Mucosa of stomach (tissue), 1 donor: ENCODE data around the gene CPSF6.

Source experiments
- H3K27me3 ChIP-seq: one replicate; pipeline ENCODE4 v1.7.0; 2013; ENCODE audit warnings: mild to moderate bottlenecking, low read length; ENCODE audit not compliant: control insufficient read depth, insufficient read depth
- H3K36me3 ChIP-seq: one replicate; pipeline ENCODE4 v1.7.0; 2013; ENCODE audit warnings: low read length; ENCODE audit not compliant: control insufficient read depth, insufficient read depth
- H3K4me1 ChIP-seq: one replicate; pipeline ENCODE4 v1.7.0; 2013; ENCODE audit warnings: mild to moderate bottlenecking, low read length; ENCODE audit not compliant: control insufficient read depth, insufficient read depth
- H3K4me3 ChIP-seq: one replicate; pipeline ENCODE4 v1.7.0; 2013; ENCODE audit warnings: low read length
- H3K9ac ChIP-seq: one replicate; pipeline ENCODE4 v1.7.0; 2013; ENCODE audit warnings: mild to moderate bottlenecking, low read length, moderate library complexity
- H3K9me3 ChIP-seq: one replicate; pipeline ENCODE4 v1.7.0; 2013; ENCODE audit warnings: mild to moderate bottlenecking, low read length, moderate library complexity; ENCODE audit not compliant: control insufficient read depth
- donor health status: Pancreatic carcinoma.

CPSF6 gene

GRCh38 chr12:69239922-69240630 is 707 bp downstream of the CPSF6 start:
- Histone ChIP-seq H3K4me1 (no peaks in the 10 kb centered on the region), H3K27me3 (no peaks in the 10 kb centered on the region), H3K9me3 (no peaks in the 10 kb centered on the region), H3K9ac (peak overlapping the region; percentile 91), H3K36me3 (no peaks in the 10 kb centered on the region), H3K4me3 (peak overlapping the region; percentile 90)

DNA sequence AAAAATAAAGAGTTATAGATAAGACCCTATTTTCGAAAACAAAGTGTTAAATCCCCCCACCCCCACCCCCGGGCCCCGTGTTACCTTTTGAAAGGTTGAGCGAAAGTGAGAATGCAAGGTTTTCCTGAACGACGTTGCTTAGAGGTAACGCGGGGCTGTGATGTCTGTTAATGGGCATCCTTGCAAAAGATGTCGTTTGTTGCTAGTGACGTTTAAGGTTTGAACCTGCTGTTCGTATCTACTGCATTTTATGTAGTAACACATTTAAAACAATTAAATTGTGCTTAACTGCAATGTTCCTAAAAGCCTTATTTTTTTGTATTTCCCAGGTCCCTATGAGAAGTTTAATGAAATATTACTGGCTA is 1.2 kb downstream of the CPSF6 start:
- no peaks in the 10 kb centered on the region for H3K4me1 ChIP-seq
- H3K36me3 ChIP-seq, result no peaks in the 10 kb centered on the region

DNA sequence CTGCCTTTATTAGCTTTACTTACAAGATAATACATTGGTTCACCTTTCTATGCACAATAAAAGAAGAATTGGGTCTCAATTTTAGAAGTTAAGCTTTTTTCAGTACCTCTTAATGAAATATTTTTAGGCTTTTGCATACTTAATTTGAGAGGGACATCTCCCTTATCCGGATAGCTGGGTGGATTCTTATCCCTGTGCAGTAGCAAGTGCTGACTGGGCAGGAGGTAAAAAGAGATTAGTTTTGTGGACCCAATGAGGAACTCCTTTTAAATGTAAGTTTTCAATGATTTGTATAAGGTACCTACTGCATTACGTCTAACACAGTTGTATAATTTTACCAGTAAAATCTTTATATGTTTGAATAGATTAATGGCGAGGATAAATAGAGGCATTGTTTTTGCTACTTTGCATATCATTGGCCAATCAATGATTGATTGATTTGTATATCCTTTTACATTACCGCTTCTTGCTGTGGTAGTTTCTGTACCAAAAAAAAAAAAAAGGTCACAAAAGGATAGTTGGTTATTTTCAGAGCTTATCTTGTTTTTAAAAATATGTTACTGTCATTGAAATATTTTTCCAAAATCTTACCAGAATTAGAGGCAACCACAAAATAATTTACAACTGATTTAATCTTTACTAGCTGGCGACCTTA is 2.2 kb downstream of the CPSF6 start:
- Histone ChIP-seq H3K36me3 (no peaks in the 10 kb centered on the region), H3K27me3 (no peaks in the 10 kb centered on the region), H3K4me3 (no peak overlapping the region), H3K4me1 (no peaks in the 10 kb centered on the region), H3K9me3 (no peaks in the 10 kb centered on the region), H3K9ac (peak overlapping the region; percentile 9)

More for the DNA sequence above, 1.2 kb downstream of the CPSF6 start:
- Histone ChIP-seq H3K27me3 (no peaks in the 10 kb centered on the region), H3K9ac (peak overlapping the region; percentile 91), H3K9me3 (no peaks in the 10 kb centered on the region), H3K4me3 (peak overlapping the region; percentile 90)

DNA sequence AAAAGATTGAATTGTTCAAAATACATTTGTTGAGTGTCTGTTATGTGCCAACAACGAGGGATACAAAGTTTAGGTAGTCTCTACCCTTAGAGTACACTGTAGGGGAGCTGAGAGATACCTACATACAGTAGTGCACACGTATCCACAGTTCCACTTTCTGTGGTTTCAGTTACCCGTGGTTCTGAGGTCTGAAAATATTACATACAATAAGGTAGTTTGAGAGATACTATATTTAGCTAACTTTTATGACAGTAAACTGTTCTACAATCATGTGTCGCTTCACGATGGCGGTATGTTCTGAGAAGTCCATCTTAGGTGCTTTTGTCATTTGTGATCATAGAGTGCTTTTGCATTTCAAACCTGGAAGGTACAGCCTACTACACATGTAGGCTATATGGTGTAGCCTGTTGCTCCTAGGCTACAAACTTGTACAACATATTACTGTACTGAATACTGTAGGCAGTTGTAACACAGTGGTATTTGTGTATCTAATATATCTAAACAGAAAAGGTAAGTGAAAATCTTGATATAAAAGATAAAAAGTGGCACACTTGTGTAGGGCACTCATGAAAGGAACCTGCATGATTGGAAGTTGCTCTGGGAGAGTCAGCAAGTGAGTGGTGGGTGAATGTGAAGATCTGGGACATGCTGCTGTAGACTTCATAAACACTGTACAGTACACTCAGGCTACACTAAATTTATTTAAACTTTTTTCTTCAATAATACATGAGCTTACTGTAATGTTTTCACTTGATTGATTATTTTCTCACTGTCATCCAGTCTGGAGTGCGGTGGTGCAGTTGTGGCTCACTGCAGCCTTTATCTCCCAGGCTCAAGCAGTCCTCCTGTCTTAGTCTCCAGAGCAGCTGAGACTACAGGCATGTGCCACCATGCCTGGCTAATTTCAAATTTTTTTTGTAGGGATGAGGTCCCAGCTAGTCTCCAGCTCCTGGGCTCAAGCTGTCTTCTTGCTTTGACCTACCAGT is 4.0 kb downstream of the CPSF6 start:
- H3K9me3 ChIP-seq, result no peaks in the 10 kb centered on the region
- H3K4me1 ChIP-seq, result peaks cover 16% of the 10 kb centered on the region
- H3K27me3 ChIP-seq, result no peaks in the 10 kb centered on the region
- no peaks in the 10 kb centered on the region for H3K36me3 ChIP-seq
- H3K4me3 ChIP-seq, result no peak overlapping the region
- no peak overlapping the region for H3K9ac ChIP-seq

GRCh38 chr12:69247268-69248018 is 8.1 kb downstream of the CPSF6 start:
- H3K36me3 ChIP-seq, result no peaks in the 10 kb centered on the region
- H3K9ac ChIP-seq, result no peak overlapping the region
- H3K27me3 ChIP-seq, result no peaks in the 10 kb centered on the region
- no peaks in the 10 kb centered on the region for H3K9me3 ChIP-seq
- H3K4me1 ChIP-seq, result peaks cover 16% of the 10 kb centered on the region
- H3K4me3 ChIP-seq, result no peak overlapping the region

- H3K36me3 ChIP-seq, result no peaks in the 10 kb centered on the region
- H3K9ac ChIP-seq, result no peak overlapping the region
- H3K9me3 ChIP-seq, result no peaks in the 10 kb centered on the region
- H3K4me1 ChIP-seq, result peaks cover 14% of the 10 kb centered on the region
- H3K27me3 ChIP-seq, result no peaks in the 10 kb centered on the region
- no peak overlapping the region for H3K4me3 ChIP-seq
Measured at GRCh38 chr12:69252033-69252432, 12.7 kb downstream of the CPSF6 start.

GRCh38 chr12:69254046-69254445 is 14.7 kb downstream of the CPSF6 start:
- H3K9me3 ChIP-seq, result no peaks in the 10 kb centered on the region
- H3K27me3 ChIP-seq, result no peaks in the 10 kb centered on the region
- no peak overlapping the region for H3K9ac ChIP-seq
- no peak overlapping the region for H3K4me3 ChIP-seq
- peaks cover 7% of the 10 kb centered on the region for H3K36me3 ChIP-seq
- H3K4me1 ChIP-seq, result no peaks in the 10 kb centered on the region

DNA sequence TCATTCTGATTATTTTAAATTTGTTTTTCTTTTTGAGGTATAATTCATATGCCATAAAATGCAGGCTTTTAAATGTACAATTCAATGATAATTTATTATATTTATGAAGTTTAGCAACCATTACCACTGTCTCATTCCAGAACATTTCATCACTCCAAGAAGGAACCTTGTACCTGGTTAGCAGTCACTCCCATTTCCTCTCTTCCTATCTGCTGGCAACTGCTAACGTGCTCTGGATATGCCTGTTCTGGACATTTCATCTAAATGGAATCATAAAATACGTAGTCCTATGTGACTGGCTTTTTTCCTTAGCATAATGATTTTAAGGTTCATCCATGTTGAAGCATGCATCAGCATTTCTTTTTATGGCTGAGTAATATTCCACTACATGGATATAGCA is 15.5 kb downstream of the CPSF6 start:
- Histone ChIP-seq H3K4me1 (no peaks in the 10 kb centered on the region), H3K36me3 (peaks cover 7% of the 10 kb centered on the region), H3K27me3 (no peaks in the 10 kb centered on the region)

DNA sequence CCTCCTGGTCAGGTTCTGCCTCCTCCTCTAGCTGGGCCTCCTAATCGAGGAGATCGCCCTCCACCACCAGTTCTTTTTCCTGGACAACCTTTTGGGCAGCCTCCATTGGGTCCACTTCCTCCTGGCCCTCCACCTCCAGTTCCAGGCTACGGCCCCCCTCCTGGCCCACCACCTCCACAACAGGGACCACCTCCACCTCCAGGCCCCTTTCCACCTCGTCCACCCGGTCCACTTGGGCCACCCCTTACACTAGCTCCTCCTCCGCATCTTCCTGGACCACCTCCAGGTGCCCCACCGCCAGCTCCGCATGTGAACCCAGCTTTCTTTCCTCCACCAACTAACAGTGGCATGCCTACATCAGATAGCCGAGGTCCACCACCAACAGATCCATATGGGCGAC is 19.3 kb downstream of the CPSF6 start:
- Histone ChIP-seq H3K27me3 (no peaks in the 10 kb centered on the region), H3K9me3 (no peaks in the 10 kb centered on the region), H3K36me3 (peaks cover 7% of the 10 kb centered on the region), H3K9ac (no peak overlapping the region), H3K4me3 (no peak overlapping the region), H3K4me1 (no peaks in the 10 kb centered on the region)

More for the DNA sequence above, 15.5 kb downstream of the CPSF6 start:
- H3K9me3 ChIP-seq, result no peaks in the 10 kb centered on the region
- H3K4me3 ChIP-seq, result no peak overlapping the region
- no peak overlapping the region for H3K9ac ChIP-seq

DNA sequence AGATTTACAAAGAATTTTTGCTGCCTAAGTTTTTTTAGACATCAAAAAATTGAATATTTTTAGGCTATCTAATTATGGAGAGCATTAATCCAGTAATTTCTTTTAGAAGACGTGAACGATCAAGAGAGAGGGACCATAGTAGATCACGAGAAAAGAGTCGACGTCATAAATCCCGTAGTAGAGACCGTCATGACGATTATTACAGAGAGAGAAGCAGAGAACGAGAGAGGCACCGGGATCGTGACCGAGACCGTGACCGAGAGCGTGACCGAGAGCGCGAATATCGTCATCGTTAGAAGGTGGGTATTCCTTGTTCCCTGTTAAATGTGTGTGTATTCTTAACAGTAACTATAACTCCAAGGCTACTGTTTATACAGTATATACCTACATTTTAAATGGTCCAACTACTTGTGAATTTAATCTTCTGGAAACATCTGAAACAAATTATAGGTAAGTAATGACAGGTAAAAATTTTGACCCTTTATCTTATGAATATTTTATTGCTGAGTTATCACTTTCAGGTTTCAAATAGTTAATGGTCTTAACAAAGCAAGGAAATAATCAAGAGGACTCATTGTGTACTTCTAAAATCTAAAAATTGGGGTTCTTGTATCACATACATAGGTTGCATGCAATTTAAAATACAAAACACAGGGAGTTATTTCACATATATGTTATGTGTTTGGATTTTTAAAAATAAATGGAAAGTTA is 23.1 kb downstream of the CPSF6 start:
- H3K9ac ChIP-seq, result no peak overlapping the region
- H3K4me1 ChIP-seq, result no peaks in the 10 kb centered on the region
- peaks cover 7% of the 10 kb centered on the region for H3K36me3 ChIP-seq
- no peaks in the 10 kb centered on the region for H3K9me3 ChIP-seq
- no peaks in the 10 kb centered on the region for H3K27me3 ChIP-seq
- H3K4me3 ChIP-seq, result no peak overlapping the region

GRCh38 chr12:69265205-69265604 is 25.8 kb downstream of the CPSF6 start:
- H3K9ac ChIP-seq, result no peak overlapping the region
- H3K4me3 ChIP-seq, result no peak overlapping the region
- no peaks in the 10 kb centered on the region for H3K4me1 ChIP-seq
- no peaks in the 10 kb centered on the region for H3K9me3 ChIP-seq
- H3K36me3 ChIP-seq, result no peaks in the 10 kb centered on the region
- no peaks in the 10 kb centered on the region for H3K27me3 ChIP-seq
